OCI-LY1 (cell line): ENCODE results near the gene BEND6.

ENCODE experiments used
- EZH2 ChIP-seq: fragments of 200-600 bp; sonication (generic), shearing (Covaris generic); IDR thresholded peaks from 2 replicates; pipeline ENCODE4 v1.8.0; 2017; ENCODE audit warnings: borderline replicate concordance, mixed run types, mild to moderate bottlenecking, antibody characterized with exemption, low read length, moderate library complexity, mixed read lengths
- TF ChIP-seq, protein P1 (sequence below): fragments of 200-600 bp; sonication (generic), shearing (Covaris generic); IDR thresholded peaks from 2 replicates; pipeline ENCODE4 v1.5.1; 2017; ENCODE audit warnings: mild to moderate bottlenecking, antibody characterized with exemption, low read length, moderate library complexity, mixed read lengths

GRCh38 chr6:56992036-56992435, 37.1 kb downstream of the BEND6 start:
- TF ChIP-seq, protein P1, sequence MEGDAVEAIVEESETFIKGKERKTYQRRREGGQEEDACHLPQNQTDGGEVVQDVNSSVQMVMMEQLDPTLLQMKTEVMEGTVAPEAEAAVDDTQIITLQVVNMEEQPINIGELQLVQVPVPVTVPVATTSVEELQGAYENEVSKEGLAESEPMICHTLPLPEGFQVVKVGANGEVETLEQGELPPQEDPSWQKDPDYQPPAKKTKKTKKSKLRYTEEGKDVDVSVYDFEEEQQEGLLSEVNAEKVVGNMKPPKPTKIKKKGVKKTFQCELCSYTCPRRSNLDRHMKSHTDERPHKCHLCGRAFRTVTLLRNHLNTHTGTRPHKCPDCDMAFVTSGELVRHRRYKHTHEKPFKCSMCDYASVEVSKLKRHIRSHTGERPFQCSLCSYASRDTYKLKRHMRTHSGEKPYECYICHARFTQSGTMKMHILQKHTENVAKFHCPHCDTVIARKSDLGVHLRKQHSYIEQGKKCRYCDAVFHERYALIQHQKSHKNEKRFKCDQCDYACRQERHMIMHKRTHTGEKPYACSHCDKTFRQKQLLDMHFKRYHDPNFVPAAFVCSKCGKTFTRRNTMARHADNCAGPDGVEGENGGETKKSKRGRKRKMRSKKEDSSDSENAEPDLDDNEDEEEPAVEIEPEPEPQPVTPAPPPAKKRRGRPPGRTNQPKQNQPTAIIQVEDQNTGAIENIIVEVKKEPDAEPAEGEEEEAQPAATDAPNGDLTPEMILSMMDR, result no peak
- no peak for TF ChIP-seq EZH2
